Measurements from ENCODE around the gene SIRPA. TPM values are rescaled to one million over a fixed set of nuclear protein-coding genes. Genes with fewer than 3 reads are reported as not detected.

The SIRPA gene
- total RNA-seq, 1 donor from 2014 or later: 25.5 TPM

DNA sequence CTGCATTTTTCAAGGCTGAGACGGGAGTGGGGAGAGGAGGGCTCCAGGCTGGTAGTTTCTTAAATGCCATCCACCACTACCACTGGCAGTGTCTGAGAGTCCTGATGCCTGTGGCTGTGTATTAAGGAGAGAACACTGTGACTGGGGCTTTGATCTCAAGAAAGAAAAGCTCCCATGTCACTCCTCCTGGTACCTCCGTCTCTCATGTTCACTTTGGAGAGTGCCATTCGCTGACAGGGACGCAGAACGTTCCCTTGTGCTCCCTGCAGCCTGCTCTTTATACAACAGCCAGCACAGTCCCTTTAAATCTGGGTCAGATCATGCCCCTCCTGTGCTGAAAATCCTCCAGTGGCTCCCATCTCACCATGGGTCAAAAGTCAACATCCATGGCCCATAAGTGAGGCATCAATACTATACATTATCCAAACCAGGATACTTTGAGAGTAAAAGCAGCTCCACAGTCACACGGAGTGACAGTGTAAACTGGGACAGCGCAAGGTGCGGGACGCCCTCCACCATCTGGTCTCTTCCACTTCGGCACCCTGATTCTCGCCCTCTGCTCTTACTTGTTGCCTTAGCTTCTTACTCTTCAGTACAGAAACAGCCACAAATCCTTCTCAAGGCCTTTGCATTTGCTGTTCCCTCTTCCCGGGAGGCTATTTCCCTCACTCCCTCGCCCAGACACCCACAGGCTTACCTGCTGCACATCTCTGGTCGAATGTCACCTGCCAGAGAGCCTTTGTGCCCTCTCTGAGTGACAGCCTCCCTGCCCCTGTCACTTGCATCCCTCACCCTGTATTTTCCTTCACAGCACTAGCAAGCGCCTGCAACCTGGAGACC is 78.6 kb downstream of the SIRPA start:
- intact Hi-C loops (cut with micrococcal nuclease): no loop called here
- Histone ChIP-seq H3K4me3 (no peak overlapping the region), H3K9me3 (replicated peaks) (no peaks in the 10 kb centered on the region), H3K36me3 (no peaks in the 10 kb centered on the region), H3K27ac (replicated peaks) (no peak overlapping the region), H3K27me3 (ENCODE audit: low read depth) (peaks cover 73% of the 10 kb centered on the region), H3K4me1 (no peaks in the 10 kb centered on the region)
- TF ChIP-seq, protein P1, sequence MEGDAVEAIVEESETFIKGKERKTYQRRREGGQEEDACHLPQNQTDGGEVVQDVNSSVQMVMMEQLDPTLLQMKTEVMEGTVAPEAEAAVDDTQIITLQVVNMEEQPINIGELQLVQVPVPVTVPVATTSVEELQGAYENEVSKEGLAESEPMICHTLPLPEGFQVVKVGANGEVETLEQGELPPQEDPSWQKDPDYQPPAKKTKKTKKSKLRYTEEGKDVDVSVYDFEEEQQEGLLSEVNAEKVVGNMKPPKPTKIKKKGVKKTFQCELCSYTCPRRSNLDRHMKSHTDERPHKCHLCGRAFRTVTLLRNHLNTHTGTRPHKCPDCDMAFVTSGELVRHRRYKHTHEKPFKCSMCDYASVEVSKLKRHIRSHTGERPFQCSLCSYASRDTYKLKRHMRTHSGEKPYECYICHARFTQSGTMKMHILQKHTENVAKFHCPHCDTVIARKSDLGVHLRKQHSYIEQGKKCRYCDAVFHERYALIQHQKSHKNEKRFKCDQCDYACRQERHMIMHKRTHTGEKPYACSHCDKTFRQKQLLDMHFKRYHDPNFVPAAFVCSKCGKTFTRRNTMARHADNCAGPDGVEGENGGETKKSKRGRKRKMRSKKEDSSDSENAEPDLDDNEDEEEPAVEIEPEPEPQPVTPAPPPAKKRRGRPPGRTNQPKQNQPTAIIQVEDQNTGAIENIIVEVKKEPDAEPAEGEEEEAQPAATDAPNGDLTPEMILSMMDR (IDR thresholded peaks at IDR 0.05; ENCODE audit: borderline replicate concordance): no peak
- no peak for DNase-seq

DNA sequence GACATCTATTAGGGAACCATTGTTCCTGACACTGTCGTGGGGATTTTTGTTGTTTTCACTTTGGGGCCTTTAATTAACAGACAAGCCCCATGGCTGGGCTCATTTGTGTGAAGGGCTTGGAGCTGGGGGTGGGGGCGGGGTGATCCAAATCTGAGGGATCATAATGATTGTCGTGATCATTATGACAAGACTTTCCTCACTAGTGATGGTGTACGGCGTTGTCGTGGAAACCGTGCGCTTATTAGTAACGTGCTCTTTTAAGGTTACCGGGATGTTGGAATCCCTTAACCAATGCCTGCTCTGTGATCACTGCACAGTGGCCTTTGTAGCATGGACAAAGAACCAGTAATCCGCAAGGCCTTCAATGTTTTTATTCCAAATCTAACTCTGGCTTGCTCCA is 80.1 kb downstream of the SIRPA start:
- Histone ChIP-seq H3K9me3 (replicated peaks) (no peaks in the 10 kb centered on the region), H3K4me1 (no peaks in the 10 kb centered on the region), H3K27ac (replicated peaks) (no peak overlapping the region), H3K36me3 (no peaks in the 10 kb centered on the region), H3K4me3 (no peak overlapping the region), H3K27me3 (ENCODE audit: low read depth) (peaks cover 72% of the 10 kb centered on the region)
- TF ChIP-seq, protein P1 (IDR thresholded peaks at IDR 0.05; ENCODE audit: borderline replicate concordance): no peak
- DNase-seq: no peak
- intact Hi-C loops (cut with micrococcal nuclease): no loop called here

GRCh38 chr20:1979106-1979778 is 84.0 kb downstream of the SIRPA start:
- H3K9me3 ChIP-seq (replicated peaks): no peaks in the 10 kb centered on the region
- DNase-seq: no peak
- peaks cover 58% of the 10 kb centered on the region for H3K27me3 ChIP-seq (ENCODE audit: low read depth)
- TF ChIP-seq, protein P1 (IDR thresholded peaks at IDR 0.05; ENCODE audit: borderline replicate concordance): no peak
- H3K4me1 ChIP-seq: no peaks in the 10 kb centered on the region
- no peaks in the 10 kb centered on the region for H3K36me3 ChIP-seq
- H3K27ac ChIP-seq (replicated peaks): no peak overlapping the region
- no peak overlapping the region for H3K4me3 ChIP-seq
- intact Hi-C loops (cut with micrococcal nuclease): no loop called here

DNA sequence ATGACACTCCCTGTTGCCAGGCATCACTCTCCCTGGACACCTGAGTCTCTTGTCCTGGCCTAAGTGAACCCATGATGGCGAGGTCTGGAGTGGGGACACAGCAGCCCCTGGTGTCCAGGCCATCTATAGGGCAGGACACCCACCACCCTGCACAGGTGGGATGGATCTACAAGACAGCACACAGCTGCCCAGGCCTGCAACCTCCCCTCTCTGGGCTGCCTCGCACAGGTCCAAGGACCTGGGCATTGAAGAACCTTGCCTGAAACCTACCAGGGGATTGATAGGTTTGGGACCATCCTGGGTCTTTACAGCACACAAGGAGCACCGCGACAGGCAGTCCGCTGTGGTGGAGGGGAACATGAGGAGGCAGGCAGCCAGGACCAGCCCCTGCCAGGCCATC is 87.5 kb downstream of the SIRPA start:
- Histone ChIP-seq H3K9me3 (replicated peaks) (no peaks in the 10 kb centered on the region), H3K4me1 (no peaks in the 10 kb centered on the region), H3K36me3 (no peaks in the 10 kb centered on the region), H3K4me3 (no peak overlapping the region), H3K27ac (replicated peaks) (no peak overlapping the region), H3K27me3 (ENCODE audit: low read depth) (peaks cover 78% of the 10 kb centered on the region)
- TF ChIP-seq, protein P1 (IDR thresholded peaks at IDR 0.05; ENCODE audit: borderline replicate concordance): no peak
- intact Hi-C loops (cut with micrococcal nuclease): no loop called here
- no peak for DNase-seq

- TF ChIP-seq, protein P1 (IDR thresholded peaks at IDR 0.05; ENCODE audit: borderline replicate concordance): no peak
- Histone ChIP-seq H3K27me3 (ENCODE audit: low read depth) (peaks cover 78% of the 10 kb centered on the region), H3K4me3 (no peak overlapping the region), H3K9me3 (replicated peaks) (no peaks in the 10 kb centered on the region), H3K36me3 (no peaks in the 10 kb centered on the region), H3K27ac (replicated peaks) (no peak overlapping the region), H3K4me1 (no peaks in the 10 kb centered on the region)
- intact Hi-C loops (cut with micrococcal nuclease): no loop called here
- no peak for DNase-seq
Observed at GRCh38 chr20:1983301-1983700, 88.1 kb downstream of the SIRPA start.

Measured in left ventricle myocardium inferior (tissue), 1 donor.